HEK293 (cell line): ENCODE results near the gene TLK1.

Source experiments
- CTCF ChIA-PET: fragments of 350-600 bp; formaldehyde crosslinking; extraction: SDS; loops from one replicate; lab custom pipeline; 2021; ENCODE audit warnings: antibody characterized with exemption; lab: Yijun Ruan, JAX
- POLR2A ChIA-PET: fragments of 300-600 bp; formaldehyde crosslinking; extraction: SDS; loops from one replicate; lab custom pipeline; 2020; ENCODE audit warnings: antibody characterized with exemption, inconsistent platforms; lab: Yijun Ruan, JAX
- H3K27ac ChIP-seq: fragments of 200-500 bp; sonication (Bioruptor generic); 2 replicates; pipeline ENCODE4 v1.5.1; 2014; ENCODE audit warnings: low read depth, low read length, control low read depth, inconsistent platforms; ENCODE audit errors: extremely low read depth
- H3K36me3 ChIP-seq, 2 experiments: fragments of 200-500 bp in 1 of 2; sonication (Bioruptor generic) in 1 of 2; 1 replicate in 1 of 2; 2 replicates in 1 of 2; pipeline ENCODE4 v1.5.1; 2014 to 2017; ENCODE audit warnings: inconsistent platforms in 2 of 2, low read length in 2 of 2; ENCODE audit not compliant: control insufficient read depth in 2 of 2, insufficient read depth in 1 of 2
- H3K4me1 ChIP-seq: fragments of 200-500 bp; sonication (Bioruptor generic); 2 replicates; pipeline ENCODE4 v1.5.1; 2014; ENCODE audit warnings: mild to moderate bottlenecking, low read length, inconsistent platforms; ENCODE audit not compliant: control insufficient read depth, insufficient read depth
- H3K4me3 ChIP-seq: 2 replicates; pipeline ENCODE4 v1.5.1; 2011; ENCODE audit warnings: low read depth, mild to moderate bottlenecking, control low read depth, low read length, moderate library complexity
- H3K9me3 ChIP-seq: fragments of 200-500 bp; sonication (Bioruptor generic); 2 replicates; pipeline ENCODE4 v1.5.1; 2014; ENCODE audit warnings: low read depth, low read length, inconsistent platforms; ENCODE audit not compliant: control insufficient read depth, insufficient read depth
- HOXC10 ChIP-seq: sonication (generic); formaldehyde crosslinking; IDR thresholded peaks from 2 replicates; pipeline ENCODE4 v1.8.1; 2023; ENCODE audit warnings: mild to moderate bottlenecking, missing genetic modification reagents
- OVOL3 ChIP-seq: fragments of 450-650 bp; formaldehyde crosslinking; IDR thresholded peaks from 2 replicates; pipeline ENCODE4 v1.5.1; 2016; ENCODE audit warnings: missing biosample characterization, missing genetic modification characterization
- PRDM1 ChIP-seq: fragments of 450-650 bp; formaldehyde crosslinking; IDR thresholded peaks from 2 replicates; pipeline ENCODE4; 2016; ENCODE audit warnings: missing biosample characterization, missing genetic modification characterization
- SCRT1 ChIP-seq: fragments of 450-650 bp; formaldehyde crosslinking; IDR thresholded peaks from 2 replicates; pipeline ENCODE4 v1.5.1; 2016; ENCODE audit warnings: missing biosample characterization, missing genetic modification characterization, borderline replicate concordance
- TRIM28 ChIP-seq: IDR thresholded peaks from 2 replicates; pipeline ENCODE4 v1.6.1; 2011; ENCODE audit warnings: low read length, control low read depth, borderline replicate concordance
- WT1 ChIP-seq: fragments of 450-650 bp; formaldehyde crosslinking; IDR thresholded peaks from 2 replicates; pipeline ENCODE4 v1.5.1; 2016; ENCODE audit warnings: missing biosample characterization, missing genetic modification characterization
- ZBTB17 ChIP-seq: fragments of 450-650 bp; formaldehyde crosslinking; IDR thresholded peaks from 2 replicates; pipeline ENCODE4 v1.5.1; 2016; ENCODE audit warnings: missing biosample characterization, missing genetic modification characterization
- ZBTB44 ChIP-seq: fragments of 450-650 bp; IDR thresholded peaks from 2 replicates; pipeline ENCODE4 v1.5.1; 2018; ENCODE audit warnings: missing biosample characterization, mild to moderate bottlenecking, missing genetic modification characterization
- ZBTB48 ChIP-seq: fragments of 450-650 bp; formaldehyde crosslinking; IDR thresholded peaks from 2 replicates; pipeline ENCODE4 v1.5.1; 2016; ENCODE audit warnings: missing biosample characterization, missing genetic modification characterization
- ZNF10 ChIP-seq: fragments of 450-650 bp; formaldehyde crosslinking; IDR thresholded peaks from 2 replicates; pipeline ENCODE4 v1.5.1; 2017; ENCODE audit warnings: missing biosample characterization, missing genetic modification characterization
- ZNF146 ChIP-seq: fragments of 450-650 bp; formaldehyde crosslinking; IDR thresholded peaks from 2 replicates; pipeline ENCODE4 v1.5.1; 2016; ENCODE audit warnings: missing biosample characterization, missing genetic modification characterization
- ZNF157 ChIP-seq: fragments of 450-650 bp; formaldehyde crosslinking; IDR thresholded peaks from 2 replicates; pipeline ENCODE4 v1.5.1; 2016; ENCODE audit warnings: missing biosample characterization, missing genetic modification characterization
- ZNF175 ChIP-seq: fragments of 450-650 bp; formaldehyde crosslinking; IDR thresholded peaks from 2 replicates; pipeline ENCODE4 v1.5.1; 2016; ENCODE audit warnings: missing biosample characterization, missing genetic modification characterization
- ZNF19 ChIP-seq: fragments of 450-650 bp; formaldehyde crosslinking; IDR thresholded peaks from 2 replicates; pipeline ENCODE4; 2016; ENCODE audit warnings: missing biosample characterization, missing genetic modification characterization, low read depth
- ZNF311 ChIP-seq: fragments of 450-650 bp; formaldehyde crosslinking; IDR thresholded peaks from 2 replicates; pipeline ENCODE4 v1.5.1; 2017; ENCODE audit warnings: missing biosample characterization, missing genetic modification characterization, borderline replicate concordance
- ZNF521 ChIP-seq: fragments of 450-650 bp; formaldehyde crosslinking; IDR thresholded peaks from 2 replicates; pipeline ENCODE4 v1.5.1; 2017; ENCODE audit warnings: missing biosample characterization, mild to moderate bottlenecking, missing genetic modification characterization
- ZNF530 ChIP-seq: fragments of 450-650 bp; formaldehyde crosslinking; IDR thresholded peaks from 2 replicates; pipeline ENCODE4 v1.5.1; 2016; ENCODE audit warnings: low read depth, missing biosample characterization, missing genetic modification characterization
- ZNF623 ChIP-seq: fragments of 450-650 bp; formaldehyde crosslinking; IDR thresholded peaks from 2 replicates; pipeline ENCODE4 v1.5.1; 2016; ENCODE audit warnings: missing biosample characterization, missing genetic modification characterization
- ZNF830 ChIP-seq: fragments of 450-650 bp; IDR thresholded peaks from 2 replicates; pipeline ENCODE4 v1.5.0; 2018; ENCODE audit warnings: missing biosample characterization, missing genetic modification characterization, low read depth, mild to moderate bottlenecking, moderate library complexity
- ZXDB ChIP-seq: fragments of 450-650 bp; formaldehyde crosslinking; IDR thresholded peaks from 2 replicates; pipeline ENCODE4 v1.5.1; 2016; ENCODE audit warnings: missing biosample characterization, missing genetic modification characterization
- TF ChIP-seq, protein P1 (sequence below): fragments of 450-650 bp; formaldehyde crosslinking; IDR thresholded peaks from 2 replicates; pipeline ENCODE4; 2016; ENCODE audit warnings: missing biosample characterization, missing genetic modification characterization
- TF ChIP-seq, protein P2 (sequence below): fragments of 450-650 bp; formaldehyde crosslinking; IDR thresholded peaks from 2 replicates; pipeline ENCODE4 v1.5.1; 2016; ENCODE audit warnings: missing biosample characterization, missing genetic modification characterization
- TF ChIP-seq, protein P3 (sequence below): fragments of 450-650 bp; formaldehyde crosslinking; IDR thresholded peaks from 2 replicates; pipeline ENCODE4 v1.5.1; 2016; ENCODE audit warnings: missing biosample characterization, missing genetic modification characterization
- TF ChIP-seq, protein P4 (sequence below): IDR thresholded peaks from 2 replicates; pipeline ENCODE4 v1.6.1; 2011; ENCODE audit warnings: mild to moderate bottlenecking, low read depth, low read length, borderline replicate concordance

Gene TLK1

GRCh38 chr2:171136024-171136423 is 24.7 kb downstream of the TLK1 start:
- Histone ChIP-seq H3K4me3 (no peak overlapping the region), H3K27ac (no peak overlapping the region), H3K36me3 (no peaks in the 10 kb centered on the region), H3K9me3 (no peaks in the 10 kb centered on the region), H3K4me1 (peaks cover 15% of the 10 kb centered on the region)
- CTCF ChIA-PET, result interaction anchor here (0.7 kb wide), 1 partner anchor 9 kb away, joined by 5 read pairs; no protein-coding TSS in a partner anchor
- POLR2A ChIA-PET, result no interaction called here
- TF ChIP-seq, protein P1, sequence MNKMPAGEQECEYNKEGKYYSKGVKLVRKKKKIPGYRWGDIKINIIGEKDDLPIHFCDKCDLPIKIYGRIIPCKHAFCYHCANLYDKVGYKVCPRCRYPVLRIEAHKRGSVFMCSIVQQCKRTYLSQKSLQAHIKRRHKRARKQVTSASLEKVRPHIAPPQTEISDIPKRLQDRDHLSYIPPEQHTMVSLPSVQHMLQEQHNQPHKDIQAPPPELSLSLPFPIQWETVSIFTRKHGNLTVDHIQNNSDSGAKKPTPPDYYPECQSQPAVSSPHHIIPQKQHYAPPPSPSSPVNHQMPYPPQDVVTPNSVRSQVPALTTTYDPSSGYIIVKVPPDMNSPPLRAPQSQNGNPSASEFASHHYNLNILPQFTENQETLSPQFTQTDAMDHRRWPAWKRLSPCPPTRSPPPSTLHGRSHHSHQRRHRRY (tag by site-specific recombination), result no peak
- TF ChIP-seq TRIM28 (0 out of 2 replicates have a peak, but pooled peaks have one; percentile 23), ZNF10 (tag by site-specific recombination) (no peak), ZNF623 (no peak), ZNF830 (tag by site-specific recombination) (no peak), ZNF146 (tag by site-specific recombination) (peak; percentile 77), ZNF530 (tag by site-specific recombination) (no peak), ZXDB (tag by site-specific recombination) (no peak)
- TF ChIP-seq, protein P2, sequence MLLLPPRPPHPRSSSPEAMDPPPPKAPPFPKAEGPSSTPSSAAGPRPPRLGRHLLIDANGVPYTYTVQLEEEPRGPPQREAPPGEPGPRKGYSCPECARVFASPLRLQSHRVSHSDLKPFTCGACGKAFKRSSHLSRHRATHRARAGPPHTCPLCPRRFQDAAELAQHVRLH (tag by site-specific recombination), result no peak
- TF ChIP-seq, protein P3, sequence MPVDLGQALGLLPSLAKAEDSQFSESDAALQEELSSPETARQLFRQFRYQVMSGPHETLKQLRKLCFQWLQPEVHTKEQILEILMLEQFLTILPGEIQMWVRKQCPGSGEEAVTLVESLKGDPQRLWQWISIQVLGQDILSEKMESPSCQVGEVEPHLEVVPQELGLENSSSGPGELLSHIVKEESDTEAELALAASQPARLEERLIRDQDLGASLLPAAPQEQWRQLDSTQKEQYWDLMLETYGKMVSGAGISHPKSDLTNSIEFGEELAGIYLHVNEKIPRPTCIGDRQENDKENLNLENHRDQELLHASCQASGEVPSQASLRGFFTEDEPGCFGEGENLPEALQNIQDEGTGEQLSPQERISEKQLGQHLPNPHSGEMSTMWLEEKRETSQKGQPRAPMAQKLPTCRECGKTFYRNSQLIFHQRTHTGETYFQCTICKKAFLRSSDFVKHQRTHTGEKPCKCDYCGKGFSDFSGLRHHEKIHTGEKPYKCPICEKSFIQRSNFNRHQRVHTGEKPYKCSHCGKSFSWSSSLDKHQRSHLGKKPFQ, result no peak

DNA sequence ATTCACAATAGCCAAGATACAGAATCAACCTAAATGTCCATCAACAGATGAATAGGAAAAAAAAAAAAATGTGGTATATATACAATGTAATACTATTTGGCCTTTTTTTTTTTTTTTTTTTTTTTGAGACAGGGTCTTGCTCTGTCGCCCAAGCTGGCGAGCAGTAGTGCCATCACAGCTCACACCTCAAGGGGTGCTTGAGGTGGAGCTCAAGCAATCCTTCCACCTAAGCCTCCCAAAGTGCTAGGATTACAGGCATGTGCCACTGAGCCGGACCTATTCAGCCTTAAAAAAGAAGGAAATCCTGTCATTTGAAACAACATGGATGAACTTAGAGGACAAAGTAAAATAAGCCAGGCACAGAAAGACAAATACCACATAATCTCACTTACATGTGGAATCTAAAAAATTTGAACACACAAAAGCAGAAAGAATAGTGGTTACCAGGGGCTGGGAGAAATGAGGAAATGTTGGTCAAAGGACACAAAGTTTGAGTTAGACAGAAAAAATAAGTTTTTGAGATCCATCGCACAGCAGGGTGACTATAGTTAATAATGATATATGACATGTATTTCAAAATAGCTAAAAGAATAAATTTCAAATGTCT is 26.0 kb downstream of the TLK1 start:
- TF ChIP-seq ZBTB44 (no peak), ZNF311 (no peak), ZNF19 (no peak), ZNF157 (tag by site-specific recombination) (no peak), ZNF521 (tag by site-specific recombination) (no peak), ZBTB17 (tag by site-specific recombination) (no peak), ZNF175 (tag by site-specific recombination) (no peak), PRDM1 (tag by site-specific recombination) (no peak), HOXC10 (CRISPR knock-in tag) (no peak), SCRT1 (no peak), WT1 (tag by site-specific recombination) (no peak), OVOL3 (tag by site-specific recombination) (no peak), ZBTB48 (tag by site-specific recombination) (no peak)
- TF ChIP-seq, protein P4, sequence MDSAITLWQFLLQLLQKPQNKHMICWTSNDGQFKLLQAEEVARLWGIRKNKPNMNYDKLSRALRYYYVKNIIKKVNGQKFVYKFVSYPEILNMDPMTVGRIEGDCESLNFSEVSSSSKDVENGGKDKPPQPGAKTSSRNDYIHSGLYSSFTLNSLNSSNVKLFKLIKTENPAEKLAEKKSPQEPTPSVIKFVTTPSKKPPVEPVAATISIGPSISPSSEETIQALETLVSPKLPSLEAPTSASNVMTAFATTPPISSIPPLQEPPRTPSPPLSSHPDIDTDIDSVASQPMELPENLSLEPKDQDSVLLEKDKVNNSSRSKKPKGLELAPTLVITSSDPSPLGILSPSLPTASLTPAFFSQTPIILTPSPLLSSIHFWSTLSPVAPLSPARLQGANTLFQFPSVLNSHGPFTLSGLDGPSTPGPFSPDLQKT, result no peak
- ChIA-PET CTCF (interaction anchor here (3.0 kb wide), 1 partner anchor 48 kb away, joined by 12 read pairs; no protein-coding TSS in a partner anchor), POLR2A (no interaction called here)
- Histone ChIP-seq H3K4me1 (peaks cover 9% of the 10 kb centered on the region; the same call in 1 of the 2 replicates), H3K36me3 (no peaks in the 10 kb centered on the region), H3K27ac (no peak overlapping the region), H3K9me3 (no peaks in the 10 kb centered on the region), H3K4me3 (no peak overlapping the region)
